Activated CD4-positive, alpha-beta memory T cell treated with anti-CD3 and anti-CD28 coated beads, Interleukin-2, amount 10 ng/mL, durations not matched to agents 7 days and 5 days (primary cell): ENCODE data around the gene PGPEP1. TPM values are rescaled to one million over a fixed set of nuclear protein-coding genes. Genes with fewer than 3 reads are reported as not detected.

Experiments used
- CTCF ChIA-PET: fragments of 350-600 bp; sonication (Branson Sonifier 250); formaldehyde crosslinking; loops from one replicate; lab custom pipeline; 2021; ENCODE audit warnings: antibody characterized with exemption, inconsistent platforms; lab: Charles Lee
- POLR2A ChIA-PET: fragments of 350-600 bp; sonication (Branson Sonifier 250); formaldehyde crosslinking; loops from one replicate; lab custom pipeline; 2021; ENCODE audit warnings: antibody characterized with exemption; lab: Charles Lee
- DNase-seq: peaks from one replicate; pipeline ENCODE4 v3.0.0-alpha.2; 2020
- H3K27ac Mint-ChIP-seq: one replicate; pipeline ENCODE4 v1.8.0; 2021; ENCODE audit warnings: mild to moderate bottlenecking, mixed read lengths
- H3K27me3 Mint-ChIP-seq: one replicate; pipeline ENCODE4 v1.8.0; 2021; ENCODE audit warnings: mixed read lengths
- H3K36me3 Mint-ChIP-seq: one replicate; pipeline ENCODE4 v1.8.0; 2021; ENCODE audit warnings: low read depth, mixed read lengths
- H3K4me1 Mint-ChIP-seq: one replicate; pipeline ENCODE4 v1.8.0; 2021; ENCODE audit warnings: mixed read lengths
- H3K4me3 Mint-ChIP-seq: one replicate; pipeline ENCODE4 v1.8.0; 2021; ENCODE audit warnings: mild to moderate bottlenecking, mixed read lengths
- H3K9me3 Mint-ChIP-seq: one replicate; pipeline ENCODE4 v1.8.0; 2021; ENCODE audit warnings: mixed read lengths
- total RNA-seq, 2 experiments: library from RNA; stranded (reverse); gene quantifications; one replicate each; pipeline ENCODE4 v1.2.3, GENCODE V29; 2021

The PGPEP1 gene
- total RNA-seq, 2 experiments from 2014 or later, result 42.7 to 44.0 TPM

- DNase-seq, result no peak
- ChIA-PET CTCF (interaction anchor here (1.1 to 3.4 kb wide), 2 partner anchors 8 to 29 kb away, joined by 4 to 46 read pairs; partner anchors contain the start of gene JUND), POLR2A (interaction anchor here (1.7 to 25.3 kb wide), 3 partner anchors 10 to 28 kb away, joined by 8 to 1184 read pairs (median 335); partner anchors contain the start of genes IQCN, JUND and LSM4)
- peak overlapping the region; percentile 13 for H3K4me3 Mint-ChIP-seq
- H3K27ac Mint-ChIP-seq, result no peak overlapping the region
- H3K27me3 Mint-ChIP-seq, result no peaks in the 10 kb centered on the region
- H3K9me3 Mint-ChIP-seq, result no peaks in the 10 kb centered on the region
- H3K36me3 Mint-ChIP-seq, result peaks cover 60% of the 10 kb centered on the region
- peaks cover 42% of the 10 kb centered on the region for H3K4me1 Mint-ChIP-seq
Measured at GRCh38 chr19:18308948-18309325, 31.5 kb upstream of the PGPEP1 start.

- Mint-ChIP-seq H3K27me3 (no peaks in the 10 kb centered on the region), H3K27ac (no peak overlapping the region), H3K4me1 (peaks cover 43% of the 10 kb centered on the region), H3K9me3 (no peaks in the 10 kb centered on the region), H3K4me3 (no peak overlapping the region), H3K36me3 (peaks cover 59% of the 10 kb centered on the region)
- CTCF ChIA-PET, result interaction anchor here (3.4 to 13.8 kb wide), 2 partner anchors 29 to 30 kb away, joined by 46 to 393 read pairs; partner anchors contain the start of gene JUND
- no peak for DNase-seq
- POLR2A ChIA-PET, result interaction anchor here (1.0 to 25.3 kb wide), 4 partner anchors 9 to 29 kb away, joined by 3 to 1184 read pairs (median 172); partner anchors contain the start of genes IQCN, JUND and LSM4
Measured at GRCh38 chr19:18309525-18310064, 30.8 kb upstream of the PGPEP1 start.

DNA sequence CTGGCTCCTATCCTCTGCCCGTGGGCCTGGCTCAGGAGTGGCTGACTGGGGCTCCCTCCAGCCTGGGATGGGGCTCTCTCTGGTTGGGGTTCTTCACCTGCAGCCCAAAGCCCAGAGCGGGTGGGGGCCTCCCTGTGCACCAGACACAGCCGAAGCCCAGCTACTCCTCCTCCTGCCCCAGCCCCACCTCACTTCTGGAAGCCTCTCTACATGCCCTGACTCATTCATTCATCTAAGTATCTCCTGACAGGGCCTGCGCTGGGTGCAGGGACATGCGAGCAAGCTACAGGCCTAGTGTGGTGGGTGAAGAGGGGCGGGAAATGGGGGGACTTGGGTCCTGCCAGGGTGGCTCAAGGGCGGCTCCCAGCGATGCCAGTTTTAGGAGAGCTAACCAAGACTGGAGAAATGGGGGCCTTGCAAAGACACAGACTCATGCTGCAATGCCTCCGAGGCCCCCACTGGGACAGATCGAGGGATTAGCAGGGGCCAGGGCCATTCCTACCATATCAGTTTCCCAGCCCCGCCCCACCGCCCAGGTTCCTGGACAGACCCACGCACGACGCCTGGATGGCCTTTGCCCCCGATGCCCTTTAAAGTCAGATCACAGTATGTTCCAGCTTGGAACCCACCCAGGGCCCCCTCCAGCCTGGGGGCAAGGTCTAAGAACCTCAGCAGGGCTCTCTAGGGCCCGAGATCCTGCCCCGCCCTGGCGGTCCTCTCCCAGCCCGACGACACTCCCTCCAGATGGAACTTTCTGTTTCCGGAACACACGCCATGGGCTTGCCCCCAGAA is 30.1 kb upstream of the PGPEP1 start:
- peak overlapping the region; percentile 49 for H3K27ac Mint-ChIP-seq
- CTCF ChIA-PET, result interaction anchor here (13.8 kb wide), 1 partner anchor 31 kb away, joined by 393 read pairs; the partner anchor contains the start of gene JUND
- DNase-seq, result no peak
- H3K4me1 Mint-ChIP-seq, result peaks cover 38% of the 10 kb centered on the region
- peaks cover 52% of the 10 kb centered on the region for H3K36me3 Mint-ChIP-seq
- H3K4me3 Mint-ChIP-seq, result no peak overlapping the region
- no peaks in the 10 kb centered on the region for H3K9me3 Mint-ChIP-seq
- H3K27me3 Mint-ChIP-seq, result no peaks in the 10 kb centered on the region
- POLR2A ChIA-PET, result interaction anchor here (1.0 to 25.3 kb wide), 4 partner anchors 9 to 30 kb away, joined by 3 to 1184 read pairs (median 172); partner anchors contain the start of genes IQCN, JUND and LSM4

DNA sequence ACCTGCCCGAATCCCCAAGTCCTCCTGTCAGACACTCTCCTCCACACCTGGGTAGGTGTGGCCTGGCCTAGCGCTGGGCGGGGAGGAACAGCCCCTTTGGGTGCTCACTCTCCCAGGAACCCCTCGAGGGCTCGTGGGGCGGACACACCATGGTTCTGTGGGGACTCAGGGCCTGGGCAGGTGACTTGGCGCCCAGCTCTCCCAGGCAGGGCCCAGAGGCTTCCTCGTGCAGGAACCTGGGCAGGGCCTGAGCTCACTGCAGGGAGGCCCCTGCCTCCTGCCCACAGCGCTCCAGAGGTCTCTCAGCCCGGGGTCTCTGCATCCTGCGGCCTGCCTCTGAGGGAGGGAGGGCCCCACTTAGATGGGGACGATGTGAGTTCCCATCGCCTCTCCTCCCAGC is 29.4 kb upstream of the PGPEP1 start:
- Mint-ChIP-seq H3K4me1 (peaks cover 37% of the 10 kb centered on the region), H3K9me3 (no peaks in the 10 kb centered on the region), H3K4me3 (no peak overlapping the region), H3K27me3 (no peaks in the 10 kb centered on the region), H3K27ac (no peak overlapping the region), H3K36me3 (peaks cover 50% of the 10 kb centered on the region)
- ChIA-PET POLR2A (interaction anchor here (1.0 to 25.3 kb wide), 3 partner anchors 8 to 30 kb away, joined by 3 to 1184 read pairs (median 335); partner anchors contain the start of genes IQCN, JUND and LSM4), CTCF (interaction anchor here (13.8 kb wide), 1 partner anchor 32 kb away, joined by 393 read pairs; the partner anchor contains the start of gene JUND)
- no peak for DNase-seq

DNA sequence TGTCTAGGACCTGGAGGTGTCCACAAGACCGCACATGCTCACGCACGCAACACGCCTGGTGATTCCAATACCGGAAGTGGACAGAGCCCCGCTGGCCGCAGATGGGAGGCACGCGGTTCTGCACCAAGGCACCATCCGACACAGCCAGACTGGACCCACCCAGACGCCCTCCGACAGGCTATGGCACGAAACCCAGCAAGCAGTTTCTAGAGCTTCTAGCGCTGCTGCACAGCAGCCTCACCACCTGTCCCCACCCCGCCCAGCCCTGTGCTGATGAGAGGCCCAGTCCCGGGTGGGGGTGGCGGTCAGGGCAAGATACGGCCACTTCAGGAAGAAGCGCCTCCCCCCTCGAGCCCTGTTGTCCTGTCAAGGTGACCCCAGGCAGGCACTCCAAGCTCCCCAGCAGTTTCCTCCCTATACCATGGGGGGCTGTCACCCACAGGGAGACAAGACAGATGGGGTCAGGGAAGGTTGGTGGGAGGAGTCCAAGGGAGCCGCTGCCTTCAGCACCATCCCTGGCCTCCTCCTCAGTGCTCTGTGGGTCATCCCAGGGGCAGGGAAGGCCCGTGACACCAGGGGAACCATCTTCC is 28.8 kb upstream of the PGPEP1 start:
- POLR2A ChIA-PET, result interaction anchor here (12.9 to 25.3 kb wide), 2 partner anchors 7 to 31 kb away, joined by 335 to 1184 read pairs; partner anchors contain the start of genes IQCN, JUND and LSM4
- CTCF ChIA-PET, result interaction anchor here (13.8 kb wide), 1 partner anchor 32 kb away, joined by 393 read pairs; the partner anchor contains the start of gene JUND
- no peak for DNase-seq
- no peak overlapping the region for H3K4me3 Mint-ChIP-seq
- H3K27ac Mint-ChIP-seq, result no peak overlapping the region
- H3K4me1 Mint-ChIP-seq, result peaks cover 36% of the 10 kb centered on the region
- no peaks in the 10 kb centered on the region for H3K27me3 Mint-ChIP-seq
- H3K9me3 Mint-ChIP-seq, result no peaks in the 10 kb centered on the region
- peaks cover 44% of the 10 kb centered on the region for H3K36me3 Mint-ChIP-seq

- H3K27ac Mint-ChIP-seq, result no peak overlapping the region
- H3K9me3 Mint-ChIP-seq, result no peaks in the 10 kb centered on the region
- H3K4me3 Mint-ChIP-seq, result no peak overlapping the region
- CTCF ChIA-PET, result interaction anchor here (13.8 kb wide), 1 partner anchor 33 kb away, joined by 393 read pairs; the partner anchor contains the start of gene JUND
- no peaks in the 10 kb centered on the region for H3K27me3 Mint-ChIP-seq
- peaks cover 32% of the 10 kb centered on the region for H3K4me1 Mint-ChIP-seq
- POLR2A ChIA-PET, result interaction anchor here (12.9 to 25.3 kb wide), 2 partner anchors 7 to 31 kb away, joined by 335 to 1184 read pairs; partner anchors contain the start of genes IQCN, JUND and LSM4
- DNase-seq, result no peak
- peaks cover 39% of the 10 kb centered on the region for H3K36me3 Mint-ChIP-seq
Measured at GRCh38 chr19:18312092-18312534, 28.3 kb upstream of the PGPEP1 start.

GRCh38 chr19:18313398-18313797 is 27.0 kb upstream of the PGPEP1 start:
- no peaks in the 10 kb centered on the region for H3K27me3 Mint-ChIP-seq
- DNase-seq, result no peak
- no peak overlapping the region for H3K4me3 Mint-ChIP-seq
- peaks cover 35% of the 10 kb centered on the region for H3K4me1 Mint-ChIP-seq
- no peaks in the 10 kb centered on the region for H3K9me3 Mint-ChIP-seq
- H3K36me3 Mint-ChIP-seq, result peaks cover 35% of the 10 kb centered on the region
- H3K27ac Mint-ChIP-seq, result no peak overlapping the region
- ChIA-PET CTCF (interaction anchor here (13.8 kb wide), 1 partner anchor 34 kb away, joined by 393 read pairs; the partner anchor contains the start of gene JUND), POLR2A (interaction anchor here (1.1 to 25.3 kb wide), 4 partner anchors 6 to 33 kb away, joined by 3 to 1184 read pairs (median 170); partner anchors contain the start of genes IQCN, JUND and LSM4)

DNA sequence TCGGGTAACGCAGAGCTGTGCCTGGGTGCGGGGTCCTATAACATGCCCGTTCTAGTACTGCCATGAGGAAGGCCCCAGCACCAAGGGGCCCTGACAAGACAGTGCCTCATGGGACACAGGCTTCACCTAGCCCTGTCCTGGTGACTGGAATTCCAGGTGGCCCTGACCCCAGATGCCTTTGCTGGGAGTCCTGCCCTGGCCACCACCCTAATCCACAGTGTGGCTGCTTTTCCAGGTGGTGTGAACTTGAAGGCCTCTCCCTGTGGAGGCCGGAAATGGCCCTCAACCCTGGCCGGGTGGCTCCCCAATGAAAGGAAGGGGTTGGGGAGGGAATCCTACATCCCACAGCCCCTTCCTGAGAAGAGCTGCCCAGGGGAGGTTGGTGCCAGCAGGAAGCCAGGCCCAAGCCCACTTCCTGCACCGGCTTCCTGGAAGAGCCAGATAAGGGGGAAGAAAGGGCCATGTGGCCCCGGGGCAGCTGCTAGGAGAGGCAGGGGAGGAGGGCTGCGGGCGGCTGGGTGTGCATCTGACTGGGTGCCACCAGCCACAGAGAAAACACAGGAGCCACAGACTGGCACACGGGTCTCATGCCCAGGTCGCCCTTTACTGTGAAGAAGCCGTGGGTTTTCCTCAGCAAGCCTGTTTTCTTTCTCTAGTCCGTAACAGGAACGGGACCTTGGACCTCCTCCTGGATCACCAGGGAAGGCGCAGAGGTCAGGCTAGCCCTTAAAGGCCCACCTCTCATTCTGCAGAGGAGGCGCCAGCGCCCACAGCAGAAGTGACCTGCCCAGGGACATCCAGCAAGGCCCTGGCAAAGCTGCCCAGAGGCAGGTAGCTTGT is 22.2 kb upstream of the PGPEP1 start:
- Mint-ChIP-seq H3K9me3 (no peaks in the 10 kb centered on the region), H3K4me1 (peaks cover 65% of the 10 kb centered on the region), H3K36me3 (peaks cover 49% of the 10 kb centered on the region), H3K27me3 (no peaks in the 10 kb centered on the region), H3K27ac (peak overlapping the region; percentile 96), H3K4me3 (peak overlapping the region; percentile 64)
- peak; percentile 73 for DNase-seq
- POLR2A ChIA-PET, result interaction anchor here (0.9 to 25.3 kb wide), 8 partner anchors 10 to 127 kb away, joined by 3 to 1184 read pairs (median 7); partner anchors contain the start of genes IQCN and JUND
- CTCF ChIA-PET, result interaction anchor here (1.2 to 13.8 kb wide), 4 partner anchors 10 to 39 kb away, joined by 3 to 393 read pairs (median 22); partner anchors contain the start of gene JUND

- POLR2A ChIA-PET, result interaction anchor here (8.1 to 25.3 kb wide), 3 partner anchors 12 to 39 kb away, joined by 174 to 1184 read pairs (median 335); partner anchors contain the start of genes IQCN and JUND
- no peaks in the 10 kb centered on the region for H3K9me3 Mint-ChIP-seq
- H3K36me3 Mint-ChIP-seq, result peaks cover 46% of the 10 kb centered on the region
- no peak for DNase-seq
- CTCF ChIA-PET, result interaction anchor here (0.7 to 13.8 kb wide), 5 partner anchors 9 to 40 kb away, joined by 3 to 393 read pairs (median 4); partner anchors contain the start of gene JUND
- H3K27ac Mint-ChIP-seq, result peak overlapping the region; percentile 96
- H3K4me1 Mint-ChIP-seq, result peaks cover 73% of the 10 kb centered on the region
- no peaks in the 10 kb centered on the region for H3K27me3 Mint-ChIP-seq
- H3K4me3 Mint-ChIP-seq, result peak overlapping the region; percentile 41
Measured at GRCh38 chr19:18319591-18320135, 20.7 kb upstream of the PGPEP1 start.

- H3K27me3 Mint-ChIP-seq, result no peaks in the 10 kb centered on the region
- H3K4me3 Mint-ChIP-seq, result peak overlapping the region; percentile 91
- CTCF ChIA-PET, result interaction anchor here (0.9 to 13.8 kb wide), 10 partner anchors 7 to 160 kb away, joined by 3 to 393 read pairs (median 6); partner anchors contain the start of gene JUND
- POLR2A ChIA-PET, result interaction anchor here (1.2 to 25.3 kb wide), 10 partner anchors 10 to 1012 kb away, joined by 3 to 1184 read pairs (median 7); partner anchors contain the start of genes DDA1, IQCN, JUND and MPV17L2
- H3K9me3 Mint-ChIP-seq, result no peaks in the 10 kb centered on the region
- peak overlapping the region; percentile 96 for H3K27ac Mint-ChIP-seq
- H3K4me1 Mint-ChIP-seq, result peaks cover 66% of the 10 kb centered on the region
- DNase-seq, result no peak
- H3K36me3 Mint-ChIP-seq, result peaks cover 42% of the 10 kb centered on the region
Measured at GRCh38 chr19:18320865-18321733, 19.3 kb upstream of the PGPEP1 start.
